Stomach (tissue), 9 donors: ENCODE data around the gene KRT83. TPM values are rescaled to one million over a fixed set of nuclear protein-coding genes. Genes with fewer than 3 reads are reported as not detected.
"Not testable (repeated sequence)": the region's sequence is repeated elsewhere in the genome, so short reads cannot be mapped to it uniquely, and the experiment has no call there.

Source experiments
- DNase-seq, 2 donors: peaks; one replicate each; pipeline versions ENCODE4 v3.0.0 to v3.0.0-alpha.2; 2013 to 2019
- H3K27ac ChIP-seq, 5 donors: fragments of 200-600 bp in 4 of 5; sonication (generic) in 4 of 5; one replicate each; pipeline ENCODE4 v1.5.1; 2013 to 2019; ENCODE audit warnings: mild to moderate bottlenecking in 1 of 5, moderate library complexity in 1 of 5
- H3K27me3 ChIP-seq, 3 donors: fragments of 200-600 bp; sonication (generic); one replicate each; pipeline ENCODE4 v1.5.1; 2017 to 2019; ENCODE audit warnings: mixed run types in 1 of 3
- H3K36me3 ChIP-seq, 4 donors: fragments of 200-600 bp; sonication (generic); 1 replicate in 3 of 4; 2 replicates in 1 of 4; pipeline ENCODE4 v1.5.1; 2016 to 2019
- H3K4me1 ChIP-seq, 4 donors: fragments of 200-600 bp; sonication (generic); one replicate each; pipeline ENCODE4 v1.5.1; 2016 to 2019
- H3K4me3 ChIP-seq, 4 donors: fragments of 200-600 bp; sonication (generic) in 3 of 4; one replicate each; pipeline ENCODE4 v1.5.1; 2016 to 2019; ENCODE audit warnings: mild to moderate bottlenecking in 1 of 4
- H3K9me3 ChIP-seq, 4 donors: fragments of 200-600 bp; sonication (generic); one replicate each; pipeline ENCODE4 v1.5.1; 2016 to 2019
- EP300 ChIP-seq: sonication (generic); formaldehyde crosslinking; IDR thresholded peaks from one replicate; pipeline ENCODE4 v1.6.1; 2017; ENCODE audit warnings: antibody characterized with exemption
- POLR2A ChIP-seq, 4 donors: fragments of 450-650 bp; IDR thresholded peaks; one replicate each; pipeline ENCODE4 v1.6.1; 2016; ENCODE audit warnings: antibody characterized with exemption in 4 of 4, control low read depth in 2 of 4, mild to moderate bottlenecking in 1 of 4, moderate library complexity in 1 of 4
- POLR2AphosphoS5 ChIP-seq, 3 donors: sonication (generic); formaldehyde crosslinking; IDR thresholded peaks; one replicate each; pipeline ENCODE4 v1.6.1; 2016; ENCODE audit warnings: antibody characterized with exemption in 3 of 3
- WGBS, 5 donors: extraction: QIAGEN DNeasy Blood & Tissue Kit in 3 of 5; methylation state at CpG; one replicate each; pipeline versions ENCODE4 v1.1.5 to v1.1.7; 2013 to 2018; 5-methylcytosine and 5-hydroxymethylcytosine counted together
- intact Hi-C: fragments of 100-400 bp; cut with DNase I; formaldehyde crosslinking; loops from one replicate; pipeline ENCODE4 v1.15.1; 2023; ENCODE audit warnings: low total_unique reads
- polyA plus RNA-seq, 3 donors: library from polyadenylated mRNA; stranded (reverse); fragments of 200-250 nt; gene quantifications; one replicate each; pipeline ENCODE4 v1.2.3, GENCODE V29; 2013
- total RNA-seq, 5 donors: library from RNA; depleted of rRNA; stranded (reverse); fragments of >200 nt; gene quantifications; one replicate each; pipeline versions ENCODE4 v1.1.0 to v1.2.3, GENCODE V29; 2014 to 2016
- TF ChIP-seq, protein P1 (sequence below), 7 experiments: fragments of 450-650 bp in 4 of 7; fragments of 200-600 bp in 3 of 7; sonication (generic) in 3 of 7; IDR thresholded peaks; one replicate each; pipeline ENCODE4 v1.5.1; 2016 to 2019; ENCODE audit warnings: antibody characterized with exemption in 7 of 7, control low read depth in 2 of 7, mild to moderate bottlenecking in 1 of 7
- donor health status: healthy with polysubstance abuse.
- donor health status: Bipolar disorder and iron deficiency.
- donor health status: healthy.

The KRT83 gene
- total and polyA plus RNA-seq, 8 donors, result not detected

DNA sequence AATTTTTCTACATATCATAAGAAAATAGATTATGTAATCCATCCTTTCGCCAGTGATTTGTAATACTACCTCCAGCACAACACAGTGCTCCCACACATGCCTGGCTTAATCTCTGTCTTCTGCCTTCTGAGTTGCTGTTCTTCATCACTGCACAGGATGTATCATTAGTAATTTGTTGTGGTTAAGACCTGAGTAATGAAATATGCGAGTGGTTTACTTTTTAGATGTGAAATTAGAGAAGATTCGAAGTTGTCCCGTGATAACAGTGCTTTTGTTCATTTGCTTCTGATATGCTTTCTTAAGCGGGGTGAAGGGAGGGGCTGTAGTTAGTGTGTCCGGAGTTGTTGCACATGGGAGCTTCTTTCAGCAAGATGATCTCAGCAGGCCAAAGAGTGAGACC is 28.0 kb upstream of the KRT83 start:
- 25 to 53% (median 52%) methylated on average over 6 of the region's 6 CpGs for WGBS, 5 donors

DNA sequence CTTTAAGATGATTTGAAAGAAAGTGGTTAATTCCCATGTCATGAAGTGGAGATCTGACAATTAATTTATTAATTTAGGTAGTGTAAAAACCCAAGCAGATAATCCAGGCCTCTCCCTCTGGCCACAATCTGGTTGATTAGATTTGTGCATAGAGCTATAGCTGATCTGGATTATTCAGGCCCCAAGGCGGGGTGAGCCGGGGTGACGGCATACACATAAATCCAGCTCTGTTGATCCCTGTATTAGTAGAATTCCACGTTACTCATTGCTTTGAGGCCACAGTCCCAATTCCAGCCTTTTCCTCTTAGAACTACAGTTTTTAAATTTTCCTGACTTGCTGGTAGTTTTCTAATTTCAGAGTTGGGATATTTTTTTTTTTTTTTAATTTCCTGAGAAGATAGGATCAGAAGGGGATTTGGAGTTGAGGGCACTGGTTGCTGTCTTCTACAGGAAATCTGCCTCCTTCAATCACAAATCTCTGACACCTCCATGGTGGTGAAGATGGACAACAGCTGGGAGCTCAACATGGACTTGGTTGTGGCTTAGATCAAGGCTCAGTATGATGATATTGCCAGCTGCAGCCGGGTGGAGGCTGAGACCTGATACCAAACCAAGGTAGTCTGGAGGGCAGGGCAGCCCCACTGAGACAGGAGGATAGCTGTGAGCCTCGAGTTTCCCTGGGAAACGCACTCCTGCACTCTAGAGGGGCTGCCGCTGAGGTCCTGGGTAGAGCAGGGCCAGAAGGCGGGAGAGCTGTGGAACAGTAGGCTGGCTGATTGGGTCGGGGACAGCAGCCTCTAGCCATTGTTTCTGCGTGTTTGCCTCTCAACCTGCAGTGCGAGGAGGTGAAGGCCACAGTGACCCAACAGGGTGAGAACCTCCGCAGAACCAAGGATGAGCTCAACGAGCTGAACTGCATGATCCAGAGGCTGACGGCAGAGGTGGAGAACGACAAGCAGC is 26.6 kb upstream of the KRT83 start:
- TF ChIP-seq, protein P1, sequence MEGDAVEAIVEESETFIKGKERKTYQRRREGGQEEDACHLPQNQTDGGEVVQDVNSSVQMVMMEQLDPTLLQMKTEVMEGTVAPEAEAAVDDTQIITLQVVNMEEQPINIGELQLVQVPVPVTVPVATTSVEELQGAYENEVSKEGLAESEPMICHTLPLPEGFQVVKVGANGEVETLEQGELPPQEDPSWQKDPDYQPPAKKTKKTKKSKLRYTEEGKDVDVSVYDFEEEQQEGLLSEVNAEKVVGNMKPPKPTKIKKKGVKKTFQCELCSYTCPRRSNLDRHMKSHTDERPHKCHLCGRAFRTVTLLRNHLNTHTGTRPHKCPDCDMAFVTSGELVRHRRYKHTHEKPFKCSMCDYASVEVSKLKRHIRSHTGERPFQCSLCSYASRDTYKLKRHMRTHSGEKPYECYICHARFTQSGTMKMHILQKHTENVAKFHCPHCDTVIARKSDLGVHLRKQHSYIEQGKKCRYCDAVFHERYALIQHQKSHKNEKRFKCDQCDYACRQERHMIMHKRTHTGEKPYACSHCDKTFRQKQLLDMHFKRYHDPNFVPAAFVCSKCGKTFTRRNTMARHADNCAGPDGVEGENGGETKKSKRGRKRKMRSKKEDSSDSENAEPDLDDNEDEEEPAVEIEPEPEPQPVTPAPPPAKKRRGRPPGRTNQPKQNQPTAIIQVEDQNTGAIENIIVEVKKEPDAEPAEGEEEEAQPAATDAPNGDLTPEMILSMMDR (IDR thresholded peaks at IDR 0.05), result no peak
- TF ChIP-seq POLR2A (IDR thresholded peaks at IDR 0.05), result no peak
- no peak for TF ChIP-seq POLR2AphosphoS5 (IDR thresholded peaks at IDR 0.05)
- no peak for TF ChIP-seq EP300
- intact Hi-C loops, result no loop called here
- Histone ChIP-seq H3K9me3 (peaks cover 4 to 11% (median 9%) of the 10 kb centered on the region in 4 donors), H3K4me3 (no peak overlapping the region), H3K4me1 (peaks cover 50 to 78% (median 54%) of the 10 kb centered on the region in 4 donors), H3K27me3 (no peaks in the 10 kb centered on the region), H3K27ac (peak overlapping the region; percentile 70 to 81 (median 75)), H3K36me3 (no peaks in the 10 kb centered on the region)
- 31 to 58% (median 48%) methylated on average over 15 to 16 of the region's 16 CpGs for WGBS, 5 donors
- DNase-seq, result peak in 1 of 2 donors; percentile 52

More for the DNA sequence above, 28.0 kb upstream of the KRT83 start:
- DNase-seq, result no peak
- peaks cover 0 to under 1% (median 0%) of the 10 kb centered on the region in 4 donors for H3K9me3 ChIP-seq
- H3K36me3 ChIP-seq, result no peaks in the 10 kb centered on the region
- TF ChIP-seq, protein P1 (IDR thresholded peaks at IDR 0.05), result no peak
- TF ChIP-seq POLR2AphosphoS5 (IDR thresholded peaks at IDR 0.05) (no peak), EP300 (no peak), POLR2A (IDR thresholded peaks at IDR 0.05) (no peak)
- no peak overlapping the region for H3K27ac ChIP-seq
- H3K4me3 ChIP-seq, result no peak overlapping the region
- peaks cover 50 to 81% (median 54%) of the 10 kb centered on the region in 4 donors for H3K4me1 ChIP-seq
- intact Hi-C loops, result no loop called here
- no peaks in the 10 kb centered on the region for H3K27me3 ChIP-seq

- Histone ChIP-seq H3K4me1 (peaks cover 47 to 71% (median 50%) of the 10 kb centered on the region in 4 donors), H3K4me3 (no peak overlapping the region), H3K27me3 (no peaks in the 10 kb centered on the region), H3K9me3 (peaks cover 4 to 11% (median 9%) of the 10 kb centered on the region in 4 donors), H3K27ac (peak overlapping the region; percentile 54 to 81 (median 74)), H3K36me3 (no peaks in the 10 kb centered on the region)
- peak; percentile 43 to 76 for DNase-seq
- intact Hi-C loops, result no loop called here
- TF ChIP-seq POLR2AphosphoS5 (IDR thresholded peaks at IDR 0.05) (peak in 1 of 3 donors; percentile 17), EP300 (no peak), POLR2A (IDR thresholded peaks at IDR 0.05) (no peak)
- TF ChIP-seq, protein P1 (IDR thresholded peaks at IDR 0.05), result no peak
- 38 to 59% (median 44%) methylated on average over 9 of the region's 9 CpGs for WGBS, 5 donors
These were observed 25.8 kb upstream of the KRT83 start for GRCh38 chr12:52347016-52347415.

- intact Hi-C loops, result no loop called here
- peaks cover 43 to 67% (median 47%) of the 10 kb centered on the region in 4 donors for H3K4me1 ChIP-seq
- TF ChIP-seq, protein P1 (IDR thresholded peaks at IDR 0.05), result no peak
- TF ChIP-seq EP300, result no peak
- no peak for TF ChIP-seq POLR2A (IDR thresholded peaks at IDR 0.05)
- TF ChIP-seq POLR2AphosphoS5 (IDR thresholded peaks at IDR 0.05), result peak in 1 of 3 donors; percentile 44
- H3K27me3 ChIP-seq, result no peaks in the 10 kb centered on the region
- H3K9me3 ChIP-seq, result peaks cover 4 to 11% (median 9%) of the 10 kb centered on the region in 4 donors
- WGBS, 5 donors, result 16 to 43% (median 25%) methylated on average over 3 to 4 of the region's 4 CpGs
- H3K36me3 ChIP-seq, result no peaks in the 10 kb centered on the region
- no peak overlapping the region for H3K4me3 ChIP-seq
- H3K27ac ChIP-seq, result peak overlapping the region; percentile 54 to 81 (median 74)
- DNase-seq, result peak; percentile 64
These were observed 25.4 kb upstream of the KRT83 start for GRCh38 chr12:52346593-52346992.

DNA sequence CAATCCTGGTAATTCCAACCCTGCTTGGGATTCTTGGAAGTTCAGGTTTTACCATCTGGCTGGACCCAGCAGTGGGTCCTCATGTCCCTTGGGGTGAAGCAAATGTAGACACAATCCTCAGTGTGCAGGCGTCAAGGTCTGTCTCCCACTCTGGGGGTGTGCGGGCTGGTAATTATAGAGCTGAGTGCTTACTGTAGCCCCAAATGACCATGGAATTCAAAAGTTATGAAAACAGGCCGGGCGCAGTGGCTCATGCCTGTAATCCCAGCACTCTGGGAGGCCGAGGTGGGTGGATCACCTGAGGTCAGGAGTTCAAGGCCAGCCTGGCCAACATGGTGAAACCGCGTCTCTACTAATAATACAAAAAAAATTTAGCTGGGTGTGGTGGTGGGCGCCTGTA is 23.8 kb upstream of the KRT83 start:
- H3K27me3 ChIP-seq, DNase-seq, intact Hi-C loops, H3K4me3 ChIP-seq, H3K36me3 ChIP-seq: not testable (repeated sequence)
- 72 to 83% (median 77%) methylated on average over 8 of the region's 8 CpGs for WGBS, 5 donors
- H3K4me1 ChIP-seq, result peaks cover 29 to 55% (median 39%) of the 10 kb centered on the region in 4 donors
- peak overlapping the region in 1 of 5 donors; percentile 81 for H3K27ac ChIP-seq
- H3K9me3 ChIP-seq, result peaks cover 4 to 11% (median 9%) of the 10 kb centered on the region in 4 donors
